SW480 (cell line): ENCODE measurements around the gene CA10.

Experiments used
- DNase-seq: peaks from one replicate; pipeline ENCODE4 v3.0.0-alpha.2; 2016; ENCODE audit warnings: low spot score

Gene CA10

DNA sequence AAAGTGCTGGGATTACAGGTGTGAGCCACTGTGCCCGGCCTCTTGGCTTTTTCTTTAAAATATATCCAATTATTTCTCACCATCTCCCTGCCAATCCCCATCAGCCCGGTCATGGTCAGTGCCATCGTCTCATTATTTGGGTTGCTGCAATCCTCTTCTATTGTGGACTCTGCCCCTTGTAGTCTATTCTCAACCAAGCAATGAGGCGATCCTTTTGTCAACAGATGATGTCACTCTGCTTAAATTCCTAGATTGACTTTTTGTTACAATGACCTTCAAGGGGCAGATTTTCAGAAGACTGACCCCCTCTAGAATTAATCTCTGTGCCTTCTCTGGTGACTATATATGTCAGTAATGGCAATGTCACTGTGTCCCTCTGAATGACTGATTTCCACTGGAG is 513.5 kb downstream of the CA10 start:
- DNase-seq = no peak

DNA sequence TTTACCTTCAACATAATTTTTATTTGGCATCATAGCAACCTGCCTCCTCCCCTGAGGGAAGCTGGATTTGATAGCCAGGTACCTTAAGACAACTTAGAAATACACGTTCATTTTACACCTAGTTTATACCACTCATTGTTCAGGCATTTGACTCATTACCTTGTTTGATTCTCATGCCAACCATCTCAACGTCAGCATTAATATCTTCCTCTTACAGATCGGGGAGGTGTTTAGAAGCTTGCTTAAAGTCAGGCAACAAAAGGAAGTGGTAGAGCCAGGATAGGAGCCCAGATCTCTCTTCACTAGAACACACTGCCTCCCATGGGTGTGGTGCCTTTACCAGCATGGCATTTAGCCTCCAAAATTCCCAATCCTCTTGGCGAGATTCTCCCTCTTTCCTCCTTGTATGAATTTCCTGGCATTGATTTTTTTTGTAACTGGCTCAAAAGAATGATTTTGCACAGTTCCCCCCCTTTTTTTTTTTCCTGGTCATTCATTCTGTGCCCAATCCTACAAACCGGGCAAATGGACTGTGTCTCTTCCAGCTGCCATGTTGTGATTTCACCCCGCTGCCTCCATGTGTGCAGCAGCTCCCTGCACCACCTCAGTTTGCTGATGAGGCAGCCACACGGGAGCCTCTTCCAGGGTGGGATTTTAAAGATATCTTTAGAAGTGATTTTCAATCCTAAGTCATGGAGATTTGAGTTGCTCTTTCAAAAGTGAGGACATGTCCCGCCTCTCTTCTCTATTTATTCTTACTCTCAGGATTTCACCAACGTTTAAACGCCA is 514.6 kb downstream of the CA10 start:
- no peak for DNase-seq

DNA sequence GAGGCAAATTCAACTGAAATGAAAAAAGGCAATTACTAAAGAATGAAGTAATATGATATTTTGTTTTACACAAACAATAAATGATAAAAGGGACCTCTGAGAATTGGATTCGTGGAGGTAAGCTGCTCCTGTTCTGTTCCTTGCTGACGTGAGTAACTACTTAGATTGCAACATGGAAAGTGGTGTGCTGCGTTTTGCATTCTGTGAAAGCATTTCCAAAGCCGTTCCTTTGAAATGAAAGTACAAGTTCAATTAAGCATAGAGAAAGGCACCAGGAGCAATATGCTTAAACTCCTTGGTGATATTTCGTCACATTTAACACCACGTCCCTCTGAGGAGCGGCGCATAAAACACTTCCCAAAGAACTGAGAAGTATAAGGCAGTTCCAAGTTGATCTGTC is 516.5 kb downstream of the CA10 start:
- no peak for DNase-seq

DNA sequence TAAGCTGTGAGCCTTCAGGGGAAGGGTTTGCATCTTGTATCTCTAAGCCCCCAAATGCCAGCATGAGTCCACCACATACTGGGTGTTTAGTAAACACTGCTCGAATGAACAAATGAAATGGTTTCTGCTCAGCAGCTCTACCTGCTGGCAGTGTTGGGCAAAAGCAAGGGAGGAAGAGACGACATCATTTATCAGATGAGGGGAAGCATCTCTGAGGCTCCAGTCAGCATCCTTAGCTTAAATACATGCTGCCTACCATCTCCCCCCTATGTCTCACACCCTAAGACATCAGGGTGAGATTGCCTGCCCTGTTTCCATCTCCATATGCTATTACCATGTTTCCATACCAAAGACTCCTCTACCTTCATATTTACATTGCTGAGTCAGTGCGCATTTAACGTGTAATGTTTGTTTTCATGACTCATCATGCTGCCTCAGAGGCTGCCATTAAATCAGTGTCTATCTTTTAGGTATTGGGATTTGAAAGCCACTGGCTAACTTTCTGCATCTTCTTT is 518.3 kb downstream of the CA10 start:
- DNase-seq = peak; percentile 71

DNA sequence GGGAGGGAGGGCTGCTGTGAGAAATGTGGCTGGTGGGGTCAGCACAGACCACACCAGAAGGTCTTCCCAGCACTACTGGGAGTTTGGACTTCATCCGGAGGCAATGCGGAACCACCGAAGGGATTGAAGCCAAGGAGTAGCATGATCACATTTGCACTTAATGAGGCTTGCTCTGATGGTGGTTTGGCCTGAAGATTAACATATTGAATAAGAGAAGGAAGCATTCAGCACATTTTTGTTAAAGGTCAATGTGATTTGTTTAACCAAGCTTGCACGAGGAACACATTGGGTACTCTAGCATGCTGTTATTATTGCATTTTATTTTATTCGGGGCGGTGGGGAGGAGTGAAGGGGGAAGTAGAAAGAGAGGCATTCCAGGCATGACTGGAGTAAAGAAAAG is 519.5 kb downstream of the CA10 start:
- DNase-seq = no peak

DNA sequence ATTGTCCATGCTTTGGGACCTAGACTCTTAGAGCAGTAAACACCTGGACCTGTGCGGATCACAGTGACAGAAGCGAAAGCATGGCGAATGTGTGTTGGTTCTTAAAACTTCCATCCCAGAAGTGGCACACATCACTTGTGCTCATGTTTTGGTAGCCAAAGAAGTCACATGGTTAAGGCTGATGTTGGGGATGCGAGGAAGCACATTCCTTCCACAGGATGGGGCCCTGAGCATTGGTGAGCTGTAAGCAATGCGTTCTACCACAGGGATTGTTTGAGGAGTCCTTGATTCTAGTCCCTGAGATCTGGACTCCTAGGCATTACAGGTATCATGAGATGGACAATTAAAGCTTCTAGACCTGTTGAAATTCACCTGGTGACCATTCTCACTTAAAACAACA is 522.2 kb downstream of the CA10 start:
- DNase-seq = no peak

DNA sequence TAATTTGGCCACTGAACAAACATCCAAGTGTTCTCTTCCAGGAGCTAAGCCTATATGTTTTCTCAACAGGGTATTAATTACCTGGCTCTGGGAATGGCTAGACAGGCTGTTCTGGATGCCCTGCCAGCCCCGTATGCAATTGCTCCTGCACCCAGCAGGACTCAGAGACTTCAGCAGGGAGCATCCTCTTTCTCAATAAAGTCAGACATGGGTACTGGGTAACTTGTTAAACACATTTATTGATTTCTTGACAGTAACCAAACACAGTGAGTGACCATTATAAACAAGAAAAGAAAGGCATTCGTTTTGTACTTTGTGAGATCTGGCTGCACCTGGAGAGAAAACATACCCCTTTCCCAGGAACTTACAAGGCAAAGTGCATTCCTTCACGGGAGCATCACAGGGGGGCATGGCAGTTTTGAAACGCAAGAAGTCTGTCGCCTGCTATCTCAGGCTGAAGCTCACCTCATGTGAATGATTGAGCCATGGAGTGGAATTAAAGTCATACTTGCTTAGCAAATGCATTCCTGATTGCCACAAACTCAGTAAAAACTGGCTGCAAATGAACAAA is 528.3 kb downstream of the CA10 start:
- DNase-seq = no peak

DNA sequence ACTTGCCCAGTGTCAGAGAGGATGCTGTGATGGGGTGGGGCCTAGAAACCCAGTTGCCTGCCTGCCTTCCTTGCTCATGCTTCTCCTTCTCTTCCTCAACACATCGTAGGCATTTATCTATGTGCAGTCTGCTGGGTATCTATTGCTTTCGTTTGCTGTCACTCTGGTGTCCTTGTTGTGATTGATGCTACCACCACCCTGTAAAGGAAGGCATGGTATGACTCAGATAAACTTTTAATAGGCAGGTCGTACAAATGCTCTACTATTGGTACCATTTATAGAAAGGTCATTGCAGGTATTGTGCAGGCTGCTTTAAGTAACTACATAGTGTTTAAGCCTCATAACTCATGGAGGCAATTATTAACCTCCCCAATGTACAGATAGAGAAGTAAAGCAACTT is 529.3 kb downstream of the CA10 start:
- no peak for DNase-seq

DNA sequence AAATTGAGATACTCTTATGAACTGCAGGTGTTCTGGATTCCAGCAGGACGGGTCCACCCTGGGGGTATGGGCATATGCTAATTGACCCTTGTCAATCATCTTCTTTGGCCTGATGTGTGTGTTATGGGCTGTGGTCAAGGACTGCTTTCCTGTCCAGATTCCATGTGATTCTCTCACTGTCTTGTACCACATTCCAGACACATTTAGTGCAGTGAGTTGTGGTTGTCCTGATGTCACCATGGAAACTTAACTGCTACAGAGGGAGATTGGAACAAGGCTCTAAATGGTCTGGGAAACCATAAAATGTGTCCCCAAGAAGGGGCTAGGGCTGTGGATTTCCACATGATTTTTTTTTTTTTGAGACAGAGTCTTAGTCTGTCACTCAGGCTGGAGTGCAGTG is 530.7 kb downstream of the CA10 start:
- DNase-seq = peak; percentile 4

DNA sequence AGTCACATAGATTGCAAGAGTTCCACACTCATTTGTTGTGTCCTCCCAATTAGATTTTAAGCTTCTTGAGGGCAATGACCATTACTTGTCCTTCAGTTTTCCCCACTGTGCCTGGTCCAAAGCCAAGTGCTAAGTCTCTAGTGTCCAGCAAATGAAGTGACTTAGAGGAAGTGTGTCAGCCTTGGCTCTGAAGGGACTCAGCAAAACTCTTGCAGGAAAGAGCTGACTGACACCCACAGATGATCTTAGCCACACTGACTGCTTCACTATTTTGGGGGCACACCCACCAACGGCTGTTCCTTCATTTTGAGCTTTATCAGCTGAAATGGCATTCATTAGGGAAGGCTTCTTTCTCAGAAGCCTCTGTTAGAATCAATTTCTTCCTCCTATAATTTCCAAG is 540.0 kb downstream of the CA10 start:
- DNase-seq = no peak

DNA sequence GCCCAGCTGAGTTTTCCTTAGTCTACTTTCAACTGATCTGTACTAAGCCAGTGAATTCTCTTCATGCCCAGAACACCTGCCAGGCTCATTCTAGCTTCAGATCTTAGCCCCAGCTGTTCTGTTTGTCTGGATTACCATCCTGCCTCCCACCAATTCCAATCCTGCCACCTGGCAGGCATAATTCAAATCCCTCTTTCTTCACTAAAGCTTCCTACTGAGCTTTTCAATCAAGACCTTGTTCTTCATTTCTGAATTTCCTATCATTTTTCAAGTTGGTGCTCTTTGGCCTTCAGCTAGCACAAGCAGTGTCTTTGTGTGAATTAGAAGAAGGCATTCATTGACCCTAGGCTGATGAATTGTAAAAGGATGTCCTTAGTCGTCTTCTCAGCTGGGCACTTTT is 540.5 kb downstream of the CA10 start:
- DNase-seq = no peak

DNA sequence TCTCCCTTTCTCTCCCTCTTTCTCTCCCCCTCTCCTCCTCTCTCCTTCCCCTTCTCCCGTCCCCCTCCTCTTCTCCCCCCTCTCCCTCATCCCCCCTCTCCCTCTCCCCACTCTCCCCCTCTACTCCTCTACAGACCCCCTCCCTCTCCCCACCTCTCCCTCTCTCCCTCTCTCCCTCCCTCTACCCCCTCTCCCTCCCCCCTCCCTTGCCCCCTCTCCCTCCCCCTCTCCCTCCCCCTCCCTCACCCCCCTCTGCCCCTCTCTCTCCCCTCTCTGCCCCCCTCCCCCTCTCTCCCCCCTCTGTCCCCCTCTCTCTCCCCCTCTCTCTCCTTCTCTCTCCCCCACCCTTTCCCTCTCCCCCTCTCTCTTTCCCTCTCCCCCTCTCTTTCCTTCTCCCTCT is 545.3 kb downstream of the CA10 start:
- no peak for DNase-seq

DNA sequence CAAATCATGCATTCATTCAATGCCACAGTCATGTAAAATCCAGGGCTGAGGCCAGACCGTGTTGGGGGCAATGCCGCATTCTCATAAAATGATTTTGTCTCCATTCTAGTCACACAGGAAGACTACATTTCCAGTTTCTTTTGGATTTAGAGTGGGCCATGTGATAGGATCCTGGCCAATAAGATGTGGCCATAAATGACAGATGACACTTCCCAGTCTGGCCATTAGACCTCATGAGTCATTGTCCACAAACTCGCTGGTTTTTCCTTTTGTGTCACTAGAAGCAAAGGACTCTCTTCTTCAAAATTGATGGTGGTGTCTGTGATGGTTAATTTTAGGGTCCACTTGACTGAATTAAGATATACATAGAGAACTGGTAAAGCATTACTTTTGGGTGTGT is 545.8 kb downstream of the CA10 start:
- DNase-seq = peak; percentile 26

DNA sequence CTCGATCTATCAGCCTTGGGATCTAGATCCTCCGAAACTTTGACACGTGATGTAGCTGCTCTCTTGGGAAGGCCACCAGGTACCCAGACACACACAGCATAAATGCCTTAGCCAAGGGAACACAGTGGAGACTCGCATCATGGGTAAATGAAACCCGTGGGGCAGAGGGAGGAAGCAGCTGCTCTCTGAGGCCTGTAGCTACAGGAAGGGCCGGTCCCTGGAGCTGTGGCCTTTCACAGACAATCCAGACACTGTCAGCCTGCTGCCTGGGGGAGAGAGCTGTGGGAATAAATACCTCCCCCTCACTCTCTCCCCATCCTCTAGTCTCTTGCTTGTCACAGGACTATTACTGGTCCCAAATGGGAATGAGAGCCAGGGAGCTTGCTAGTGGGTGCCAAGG is 546.9 kb downstream of the CA10 start:
- DNase-seq = no peak

DNA sequence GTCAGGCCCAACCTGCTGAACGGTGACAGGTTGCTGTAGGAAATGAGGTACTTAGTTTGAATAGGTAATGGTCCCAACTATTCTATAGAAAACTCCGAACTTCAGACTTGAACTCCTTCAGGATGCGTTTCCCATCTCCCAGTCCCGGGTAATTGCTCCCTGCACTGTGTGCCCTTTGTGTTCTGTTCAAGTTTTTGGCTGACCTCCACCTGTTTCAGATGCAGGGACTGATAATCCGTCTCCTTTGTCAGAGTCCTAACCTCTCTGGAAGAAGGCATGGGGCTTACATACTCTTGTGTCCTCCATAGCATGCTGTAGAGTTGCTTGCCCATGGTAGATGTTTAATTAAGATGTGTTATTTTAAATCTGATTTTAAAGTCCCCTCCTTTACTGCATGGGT is 547.7 kb downstream of the CA10 start:
- DNase-seq = no peak

DNA sequence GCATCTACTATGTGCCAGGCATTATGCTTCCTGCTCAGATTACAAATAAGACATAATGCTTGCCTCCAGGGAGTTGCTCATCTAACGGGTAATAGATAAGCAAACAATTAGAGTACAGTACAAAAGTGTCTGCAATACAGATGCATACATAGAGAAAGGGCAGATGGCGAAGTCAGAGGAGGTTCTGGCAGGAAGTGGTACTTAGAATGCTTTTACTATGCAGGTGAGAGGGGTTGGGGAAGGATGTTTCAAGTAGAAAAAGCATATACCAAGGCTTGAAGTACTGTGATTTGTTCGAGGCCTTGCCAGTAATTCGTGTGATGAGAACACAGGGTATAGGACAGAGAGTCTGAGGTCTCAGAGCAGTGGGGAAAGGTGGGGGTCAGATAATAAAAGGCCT is 548.4 kb downstream of the CA10 start:
- no peak for DNase-seq

DNA sequence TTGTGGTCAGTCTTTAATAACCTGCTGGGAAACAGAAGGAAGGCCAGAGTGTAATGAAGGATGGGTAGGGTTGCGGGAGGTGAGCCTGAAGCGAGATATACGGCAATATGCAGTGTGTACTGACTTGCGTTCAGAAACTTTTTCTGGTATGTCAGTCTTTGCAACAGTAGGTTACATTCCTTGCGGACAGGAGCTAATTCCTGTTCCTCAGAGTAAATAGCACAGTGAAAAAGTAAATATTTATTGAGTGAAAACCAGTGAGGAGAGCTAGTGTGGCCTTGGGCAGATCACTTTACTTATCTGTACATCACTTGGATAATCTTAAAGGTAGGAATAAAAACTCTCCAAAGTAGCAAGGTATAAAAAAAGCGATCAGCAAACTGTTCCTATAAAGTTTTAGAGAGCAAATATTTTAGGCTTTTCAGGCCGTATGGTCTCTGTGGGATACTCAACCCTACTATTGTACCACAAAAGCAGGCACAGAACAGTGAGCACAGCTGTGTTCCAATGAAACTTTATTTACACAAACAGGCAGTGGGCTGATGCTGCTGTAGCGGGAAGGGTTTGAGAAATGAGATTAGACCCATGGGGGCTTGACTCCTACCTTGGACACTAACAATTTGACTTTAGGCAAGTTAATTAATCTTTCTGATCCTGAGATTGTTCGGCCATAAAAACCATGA is 550.1 kb downstream of the CA10 start:
- DNase-seq = no peak

DNA sequence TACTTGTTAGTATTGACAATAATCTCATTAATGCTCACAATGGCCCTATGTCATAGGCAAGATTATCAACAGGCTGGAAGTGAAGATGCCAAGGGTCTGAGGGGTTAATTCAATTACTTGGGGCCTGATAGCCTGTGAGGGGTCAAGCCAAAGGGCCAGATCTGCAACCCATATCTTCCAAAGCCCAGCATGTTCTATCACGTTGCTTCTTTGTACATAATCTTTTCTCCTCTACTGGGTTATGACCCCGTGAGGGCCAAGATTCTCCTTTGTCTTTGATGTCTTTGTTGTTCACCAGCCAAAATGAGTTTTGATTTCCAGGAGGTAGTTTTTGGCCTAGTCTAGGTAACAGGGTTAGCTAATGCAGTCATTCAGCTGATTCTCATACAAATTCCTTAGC is 551.0 kb downstream of the CA10 start:
- DNase-seq = no peak

DNA sequence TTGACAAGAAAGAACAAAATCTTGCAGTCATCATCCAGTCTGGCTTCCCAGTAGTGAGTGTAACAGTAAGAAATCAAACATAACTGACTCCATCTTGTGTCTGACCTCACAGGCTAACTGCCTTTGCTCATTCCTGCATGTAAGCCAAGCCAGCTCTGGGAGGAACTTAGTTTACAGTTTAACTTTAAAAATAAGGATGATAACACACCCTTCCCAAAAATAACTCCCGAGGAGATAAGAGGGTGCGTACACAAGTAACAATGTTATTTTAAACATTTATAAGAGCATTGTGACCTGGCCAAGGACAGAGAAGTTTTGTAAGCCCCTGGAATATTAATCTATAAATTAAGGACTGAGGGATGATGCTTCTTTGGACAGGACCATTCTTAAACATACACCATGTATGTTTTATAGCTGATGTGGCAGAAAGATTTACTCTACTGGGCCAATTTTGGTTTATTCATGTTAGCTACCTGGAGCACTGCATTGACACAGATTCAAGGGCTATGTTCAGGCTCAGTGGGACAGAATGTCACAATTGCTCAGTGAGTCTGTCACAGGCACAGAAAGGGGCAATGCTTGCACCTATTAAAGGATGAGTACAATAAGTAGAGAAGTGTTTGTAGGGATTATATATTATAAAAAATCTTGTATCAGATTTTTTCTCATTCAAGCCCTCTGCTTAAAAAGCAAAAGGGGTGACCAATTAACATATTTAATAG is 554.1 kb downstream of the CA10 start:
- DNase-seq = no peak

DNA sequence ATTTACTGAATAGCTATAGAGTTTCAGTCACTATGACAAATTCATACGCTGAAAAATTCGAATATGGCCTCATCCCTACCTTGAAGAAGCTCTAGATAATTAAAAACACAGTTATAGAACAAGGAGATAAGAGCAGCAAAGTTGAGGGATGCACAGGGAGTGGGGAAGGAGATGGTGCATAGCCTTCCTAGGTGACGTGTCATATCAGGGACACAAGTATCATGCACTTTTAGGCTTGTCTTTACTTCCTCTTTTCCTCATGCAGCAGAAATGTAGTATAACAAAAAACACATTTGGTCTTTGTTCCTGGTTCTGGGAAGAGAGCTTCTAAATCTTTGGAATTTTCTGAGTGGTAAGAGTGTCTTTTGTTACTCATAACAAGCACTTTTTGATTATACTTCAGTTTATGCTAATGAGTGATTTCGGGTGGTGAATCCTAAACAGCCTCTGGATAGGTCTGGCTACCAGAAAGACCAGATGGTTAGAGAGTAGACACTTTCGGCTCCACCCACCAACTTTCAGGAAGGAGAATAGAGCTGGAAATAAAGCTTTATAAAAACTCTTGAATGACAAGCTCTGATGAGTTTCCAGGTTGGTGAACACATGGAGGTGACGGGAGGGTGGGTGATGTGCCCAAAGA is 556.8 kb downstream of the CA10 start:
- DNase-seq = no peak

DNA sequence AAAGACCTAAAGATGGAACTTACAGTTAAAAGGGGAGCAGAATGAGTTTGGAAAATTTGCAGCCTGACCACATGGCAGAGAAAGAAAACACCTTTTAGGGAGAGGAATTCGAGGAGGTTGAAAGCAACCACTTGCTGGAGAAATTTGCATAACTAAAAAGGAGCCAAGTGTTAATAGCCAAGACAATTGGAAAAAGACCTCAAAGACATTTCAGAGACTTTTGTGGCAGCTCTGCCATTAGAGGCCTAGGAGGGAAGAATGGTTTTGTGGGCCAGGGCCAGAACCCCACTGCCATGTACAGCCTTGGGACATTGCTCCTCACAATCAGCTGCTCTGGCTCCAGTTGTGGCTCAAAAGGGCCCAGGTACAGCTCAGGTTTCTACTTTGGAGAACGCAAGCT is 559.7 kb downstream of the CA10 start:
- no peak for DNase-seq

DNA sequence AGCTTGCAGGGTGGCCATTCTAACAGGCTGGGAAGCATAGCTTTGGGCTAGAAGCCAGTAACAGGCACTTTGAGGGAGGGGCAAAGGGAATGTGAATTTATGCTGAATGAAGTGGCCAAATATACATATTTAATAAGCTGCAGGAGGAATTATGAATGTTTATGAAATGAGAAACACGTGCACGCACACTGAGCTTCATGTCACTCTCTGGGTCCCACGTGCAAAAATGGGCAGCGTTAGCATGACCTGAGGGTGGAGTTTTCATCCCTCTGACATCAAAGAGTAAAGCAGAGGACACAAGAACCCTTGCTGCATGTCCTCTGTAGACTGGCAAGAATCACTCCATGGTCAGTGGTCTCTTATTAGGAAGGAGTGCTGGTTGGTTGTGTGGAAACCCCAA is 561.2 kb downstream of the CA10 start:
- DNase-seq = no peak
